BJ (cell line): ENCODE results near the gene ATP1B1. TPM values are rescaled to one million over a fixed set of nuclear protein-coding genes. Genes with fewer than 3 reads are reported as not detected.

ENCODE experiments used
- CTCF ChIA-PET: fragments of 350-600 bp; formaldehyde crosslinking; extraction: SDS; loops from one replicate; lab custom pipeline; 2021; ENCODE audit warnings: antibody characterized with exemption, inconsistent platforms; lab: Yijun Ruan, JAX
- POLR2A ChIA-PET: fragments of 300-600 bp; sonication (Branson Sonifier 250); formaldehyde crosslinking; extraction: SDS; loops from one replicate; lab custom pipeline; 2021; ENCODE audit warnings: antibody characterized with exemption; lab: Charles Lee
- DNase-seq: peaks from one replicate; pipeline ENCODE4 v3.0.0-alpha.2; 2011; ENCODE audit warnings: low read depth
- H3K27me3 ChIP-seq: 2 replicates; pipeline ENCODE4 v1.6.0; 2011; ENCODE audit warnings: low read length; ENCODE audit not compliant: control insufficient read depth, insufficient read depth
- H3K36me3 ChIP-seq: 2 replicates; pipeline ENCODE4 v1.5.1; 2011; ENCODE audit warnings: low read length; ENCODE audit not compliant: control insufficient read depth, insufficient read depth
- H3K4me3 ChIP-seq: 2 replicates; pipeline ENCODE4 v1.5.1; 2011; ENCODE audit warnings: low read depth, mild to moderate bottlenecking, control low read depth, low read length
- CTCF ChIP-seq: IDR thresholded peaks from 2 replicates; pipeline ENCODE4 v1.5.1; 2011; ENCODE audit warnings: low read depth, mild to moderate bottlenecking, control low read depth, inconsistent platforms, low read length, moderate library complexity; ENCODE audit not compliant: insufficient read depth
- polyA plus RNA-seq: library from polyadenylated mRNA; depleted of rRNA; stranded (reverse); fragments of >200 nt; gene quantifications from 2 replicates; pipeline ENCODE4 v1.2.3, GENCODE V29; 2011

Gene ATP1B1
- polyA plus RNA-seq, 1 experiment = 10.5 TPM

- no peak for DNase-seq
- ChIA-PET POLR2A (interaction anchor here (0.7 kb wide), 1 partner anchor 239 kb away, joined by 4 read pairs; no protein-coding TSS in a partner anchor), CTCF (interaction anchor here (0.6 to 2.4 kb wide), 6 partner anchors 12 to 503 kb away, joined by 3 to 11 read pairs (median 4); partner anchors contain the start of genes BLZF1 and NME7)
- Histone ChIP-seq H3K27me3 (peaks cover 4% of the 10 kb centered on the region), H3K4me3 (peak overlapping the region; percentile 75), H3K36me3 (no peaks in the 10 kb centered on the region)
- TF ChIP-seq CTCF = no peak
Measured at GRCh38 chr1:169106921-169107602, 572 bp downstream of the ATP1B1 start.

- Histone ChIP-seq H3K4me3 (peak overlapping the region; percentile 75), H3K36me3 (no peaks in the 10 kb centered on the region), H3K27me3 (peaks cover 4% of the 10 kb centered on the region)
- TF ChIP-seq CTCF = no peak
- ChIA-PET CTCF (interaction anchor here (0.6 to 2.4 kb wide), 7 partner anchors 19 to 1418 kb away, joined by 3 to 11 read pairs (median 4); partner anchors contain the start of genes BLZF1 and NME7), POLR2A (interaction anchor here (0.7 kb wide), 1 partner anchor 238 kb away, joined by 4 read pairs; no protein-coding TSS in a partner anchor)
- DNase-seq = no peak
Measured at GRCh38 chr1:169107603-169108208, 1.2 kb downstream of the ATP1B1 start.

GRCh38 chr1:169108223-169108622 lies 1.7 kb downstream of the ATP1B1 start:
- no peak for TF ChIP-seq CTCF
- CTCF ChIA-PET = interaction anchor here (0.6 to 2.4 kb wide), 4 partner anchors 131 to 1418 kb away, joined by 3 to 11 read pairs (median 6); no protein-coding TSS in a partner anchor
- H3K4me3 ChIP-seq = peak overlapping the region; percentile 75
- H3K36me3 ChIP-seq = no peaks in the 10 kb centered on the region
- POLR2A ChIA-PET = interaction anchor here (0.7 kb wide), 1 partner anchor 238 kb away, joined by 4 read pairs; no protein-coding TSS in a partner anchor
- H3K27me3 ChIP-seq = peaks cover 4% of the 10 kb centered on the region
- no peak for DNase-seq

GRCh38 chr1:169108863-169109560 lies 2.5 kb downstream of the ATP1B1 start:
- no peak overlapping the region for H3K4me3 ChIP-seq
- DNase-seq = no peak
- peaks cover 4% of the 10 kb centered on the region for H3K27me3 ChIP-seq
- CTCF ChIA-PET = interaction anchor here (2.2 kb wide), 1 partner anchor 505 kb away, joined by 8 read pairs; no protein-coding TSS in a partner anchor
- peak; percentile 31; the same call in 1 of the 2 replicates for TF ChIP-seq CTCF
- H3K36me3 ChIP-seq = no peaks in the 10 kb centered on the region
- POLR2A ChIA-PET = interaction anchor here (0.6 kb wide), 1 partner anchor 473 kb away, joined by 6 read pairs; no protein-coding TSS in a partner anchor
